GM18505 (cell line): ENCODE results near the gene TJP3.

Experiments
- ATAC-seq: cut with Tn5 transposase; IDR thresholded peaks from one replicate; pipeline ENCODE4 v1.9.1; 2021; ENCODE audit not compliant: unreplicated experiment
- POLR2A ChIP-seq: IDR thresholded peaks from 4 replicates; pipeline ENCODE4 v1.6.1; 2011; ENCODE audit warnings: borderline replicate concordance; ENCODE audit not compliant: insufficient read depth, insufficient read length; ENCODE audit errors: extremely low read depth

The TJP3 gene

GRCh38 chr19:3674784-3675543 is 33.2 kb upstream of the TJP3 start:
- TF ChIP-seq POLR2A, result no peak
- no peak for ATAC-seq

GRCh38 chr19:3678188-3678587 is 30.0 kb upstream of the TJP3 start:
- ATAC-seq, result no peak
- TF ChIP-seq POLR2A, result no peak

GRCh38 chr19:3679138-3679537 is 29.0 kb upstream of the TJP3 start:
- TF ChIP-seq POLR2A, result no peak
- ATAC-seq, result no peak

GRCh38 chr19:3679581-3679980 is 28.6 kb upstream of the TJP3 start:
- TF ChIP-seq POLR2A, result no peak
- no peak for ATAC-seq

- no peak for TF ChIP-seq POLR2A
- ATAC-seq, result no peak
Observed at GRCh38 chr19:3680939-3681338, 27.2 kb upstream of the TJP3 start.

GRCh38 chr19:3682286-3682685 is 25.9 kb upstream of the TJP3 start:
- no peak for TF ChIP-seq POLR2A
- ATAC-seq, result no peak

GRCh38 chr19:3682741-3683404 is 25.3 kb upstream of the TJP3 start:
- no peak for ATAC-seq
- no peak for TF ChIP-seq POLR2A

- TF ChIP-seq POLR2A, result no peak
- no peak for ATAC-seq
Observed at GRCh38 chr19:3683405-3684053, 24.7 kb upstream of the TJP3 start.

GRCh38 chr19:3684054-3684816 is 23.9 kb upstream of the TJP3 start:
- TF ChIP-seq POLR2A, result no peak
- ATAC-seq, result no peak

GRCh38 chr19:3684817-3685410 is 23.3 kb upstream of the TJP3 start:
- ATAC-seq, result no peak
- no peak for TF ChIP-seq POLR2A

GRCh38 chr19:3687393-3687773 is 20.8 kb upstream of the TJP3 start:
- TF ChIP-seq POLR2A, result no peak
- no peak for ATAC-seq

- no peak for ATAC-seq
Observed at GRCh38 chr19:3687774-3688706, 20.1 kb upstream of the TJP3 start.

More at GRCh38 chr19:3687774-3688706, 20.1 kb upstream of the TJP3 start:
- no peak for TF ChIP-seq POLR2A
